Upper lobe of left lung (tissue), 4 donors: Measurements from ENCODE around the gene C12orf57.

Experiments
- POLR2A ChIP-seq, 4 donors: fragments of 450-650 bp; IDR thresholded peaks; one replicate each; pipeline ENCODE4 v1.5.1; 2016 to 2017; ENCODE audit warnings: antibody characterized with exemption in 4 of 4, mild to moderate bottlenecking in 2 of 4
- TF ChIP-seq, protein P1 (sequence below), 6 experiments: fragments of 450-650 bp in 4 of 6; fragments of 200-600 bp in 2 of 6; sonication (generic) in 2 of 6; IDR thresholded peaks; one replicate each; pipeline ENCODE4 v1.5.1; 2016 to 2019; ENCODE audit warnings: antibody characterized with exemption in 6 of 6

DNA sequence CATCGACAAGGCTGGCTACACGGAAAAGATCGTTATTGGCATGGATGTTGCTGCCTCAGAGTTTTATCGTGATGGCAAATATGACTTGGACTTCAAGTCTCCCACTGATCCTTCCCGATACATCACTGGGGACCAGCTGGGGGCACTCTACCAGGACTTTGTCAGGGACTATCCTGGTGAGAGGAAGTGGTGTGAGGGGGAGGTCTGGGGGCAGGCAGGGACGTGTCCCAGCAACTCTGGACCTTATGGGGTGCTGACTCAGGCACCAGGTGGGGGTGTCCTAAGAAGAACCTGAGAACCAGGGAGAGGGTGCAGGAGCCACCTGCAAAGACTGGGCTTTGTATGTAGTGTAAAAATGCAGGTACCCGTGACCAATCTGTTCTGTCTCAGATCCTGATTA, 24.2 kb upstream of the C12orf57 start:
- TF ChIP-seq, protein P1, sequence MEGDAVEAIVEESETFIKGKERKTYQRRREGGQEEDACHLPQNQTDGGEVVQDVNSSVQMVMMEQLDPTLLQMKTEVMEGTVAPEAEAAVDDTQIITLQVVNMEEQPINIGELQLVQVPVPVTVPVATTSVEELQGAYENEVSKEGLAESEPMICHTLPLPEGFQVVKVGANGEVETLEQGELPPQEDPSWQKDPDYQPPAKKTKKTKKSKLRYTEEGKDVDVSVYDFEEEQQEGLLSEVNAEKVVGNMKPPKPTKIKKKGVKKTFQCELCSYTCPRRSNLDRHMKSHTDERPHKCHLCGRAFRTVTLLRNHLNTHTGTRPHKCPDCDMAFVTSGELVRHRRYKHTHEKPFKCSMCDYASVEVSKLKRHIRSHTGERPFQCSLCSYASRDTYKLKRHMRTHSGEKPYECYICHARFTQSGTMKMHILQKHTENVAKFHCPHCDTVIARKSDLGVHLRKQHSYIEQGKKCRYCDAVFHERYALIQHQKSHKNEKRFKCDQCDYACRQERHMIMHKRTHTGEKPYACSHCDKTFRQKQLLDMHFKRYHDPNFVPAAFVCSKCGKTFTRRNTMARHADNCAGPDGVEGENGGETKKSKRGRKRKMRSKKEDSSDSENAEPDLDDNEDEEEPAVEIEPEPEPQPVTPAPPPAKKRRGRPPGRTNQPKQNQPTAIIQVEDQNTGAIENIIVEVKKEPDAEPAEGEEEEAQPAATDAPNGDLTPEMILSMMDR (IDR thresholded peaks at IDR 0.05) = no peak
- no peak for TF ChIP-seq POLR2A (IDR thresholded peaks at IDR 0.05)
